H9 (cell line): Measurements from ENCODE around the gene SEZ6. TPM values are rescaled to one million over a fixed set of nuclear protein-coding genes. Genes with fewer than 3 reads are reported as not detected.

Experiments used
- DNase-seq: peaks from one replicate; pipeline ENCODE4 v3.0.0-alpha.2; 2017
- H2AFZ ChIP-seq: one replicate; pipeline ENCODE4 v1.6.1; 2013; ENCODE audit warnings: mild to moderate bottlenecking, low read length, control low read depth, moderate library complexity
- H2AK5ac ChIP-seq: 2 replicates; pipeline ENCODE4 v1.6.1; 2013; ENCODE audit warnings: low read length, control low read depth, mixed read lengths; ENCODE audit not compliant: insufficient read length
- H2BK120ac ChIP-seq: one replicate; pipeline ENCODE4 v1.6.1; 2013; ENCODE audit warnings: low read depth, mild to moderate bottlenecking, low read length, control low read depth, inconsistent platforms; ENCODE audit not compliant: poor library complexity, severe bottlenecking
- H2BK12ac ChIP-seq: 2 replicates; pipeline ENCODE4 v1.6.1; 2013; ENCODE audit warnings: low read length, control low read depth, mixed read lengths, low read depth; ENCODE audit not compliant: insufficient read length
- H2BK15ac ChIP-seq: 2 replicates; pipeline ENCODE4 v1.6.1; 2013; ENCODE audit warnings: low read depth, low read length, control low read depth
- H2BK20ac ChIP-seq: one replicate; pipeline ENCODE4 v1.6.1; 2013; ENCODE audit warnings: low read depth, mild to moderate bottlenecking, low read length, control low read depth, inconsistent platforms; ENCODE audit not compliant: poor library complexity, severe bottlenecking
- H2BK5ac ChIP-seq: 2 replicates; pipeline ENCODE4 v1.6.1; 2013; ENCODE audit warnings: low read length, control low read depth, mixed read lengths; ENCODE audit not compliant: insufficient read length
- H3K14ac ChIP-seq: 2 replicates; pipeline ENCODE4 v1.6.1; 2013; ENCODE audit warnings: low read length, control low read depth; ENCODE audit not compliant: insufficient read depth
- H3K18ac ChIP-seq: 2 replicates; pipeline ENCODE4 v1.6.1; 2013; ENCODE audit warnings: low read depth, mild to moderate bottlenecking, mixed read lengths, low read length, control low read depth; ENCODE audit not compliant: insufficient read length
- H3K23ac ChIP-seq: 2 replicates; pipeline ENCODE4 v1.6.1; 2013; ENCODE audit warnings: low read length, control low read depth, mixed read lengths, low read depth; ENCODE audit not compliant: insufficient read length
- H3K23me2 ChIP-seq: 2 replicates; pipeline ENCODE4 v1.6.1; 2013; ENCODE audit warnings: low read depth, mild to moderate bottlenecking, mixed read lengths, low read length, control low read depth; ENCODE audit not compliant: insufficient read length, poor library complexity, severe bottlenecking
- H3K27ac ChIP-seq: 2 replicates; pipeline ENCODE4 v1.5.1; 2013; ENCODE audit warnings: low read length, control low read depth, mixed read lengths, low read depth; ENCODE audit not compliant: insufficient read length
- H3K27me3 ChIP-seq: 2 replicates; pipeline ENCODE4 v1.6.1; 2013; ENCODE audit warnings: low read length, control low read depth, inconsistent platforms; ENCODE audit not compliant: insufficient read depth
- H3K4ac ChIP-seq: 2 replicates; pipeline ENCODE4 v1.6.1; 2013; ENCODE audit warnings: low read depth, mild to moderate bottlenecking, control low read depth, inconsistent platforms, low read length, moderate library complexity
- H3K4me1 ChIP-seq: 2 replicates; pipeline ENCODE4 v1.6.1; 2013; ENCODE audit warnings: low read length, control low read depth, inconsistent platforms; ENCODE audit not compliant: insufficient read depth
- H3K4me2 ChIP-seq: 2 replicates; pipeline ENCODE4 v1.6.1; 2013; ENCODE audit warnings: low read length, control low read depth, mixed read lengths; ENCODE audit not compliant: insufficient read length, insufficient read depth
- H3K56ac ChIP-seq: 2 replicates; pipeline ENCODE4 v1.6.1; 2013; ENCODE audit warnings: low read depth, mild to moderate bottlenecking, mixed read lengths, low read length, control low read depth; ENCODE audit not compliant: insufficient read length
- H3K79me1 ChIP-seq: 2 replicates; pipeline ENCODE4 v1.6.1; 2013; ENCODE audit warnings: low read depth, mild to moderate bottlenecking, moderate library complexity, low read length, control low read depth, inconsistent platforms; ENCODE audit not compliant: insufficient read depth, poor library complexity, severe bottlenecking
- H3K79me2 ChIP-seq: 2 replicates; pipeline ENCODE4 v1.6.1; 2013; ENCODE audit warnings: low read length, control low read depth, inconsistent platforms; ENCODE audit not compliant: insufficient read depth
- H3K9ac ChIP-seq: 2 replicates; pipeline ENCODE4 v1.6.1; 2013; ENCODE audit warnings: low read length, control low read depth, mixed read lengths; ENCODE audit not compliant: insufficient read length; ENCODE audit errors: extremely low read depth
- H3K9me3 ChIP-seq: one replicate; pipeline ENCODE4 v1.6.1; 2013; ENCODE audit warnings: low read depth, low read length, inconsistent platforms; ENCODE audit not compliant: control insufficient read depth
- H3T11ph ChIP-seq: one replicate; pipeline ENCODE4 v1.6.1; 2013; ENCODE audit warnings: mild to moderate bottlenecking, low read length, control low read depth, inconsistent platforms
- H4K20me1 ChIP-seq: one replicate; pipeline ENCODE4 v1.6.1; 2013; ENCODE audit not compliant: control insufficient read depth, insufficient read length, insufficient read depth
- H4K5ac ChIP-seq: 2 replicates; pipeline ENCODE4 v1.6.1; 2013; ENCODE audit warnings: low read depth, mild to moderate bottlenecking, mixed read lengths, low read length, control low read depth; ENCODE audit not compliant: insufficient read length
- H4K8ac ChIP-seq: replicated peaks from 2 replicates; pipeline ENCODE4 v1.6.1; 2013; ENCODE audit warnings: low read length, control low read depth, mixed read lengths, low read depth; ENCODE audit not compliant: insufficient read length
- H4K91ac ChIP-seq: 2 replicates; pipeline ENCODE4 v1.6.1; 2013; ENCODE audit warnings: low read depth, mild to moderate bottlenecking, moderate library complexity, mixed read lengths, low read length, control low read depth; ENCODE audit not compliant: insufficient read length
- H3K27ac Mint-ChIP-seq, 3 experiments: 2 replicates in 2 of 3; 3 replicates in 1 of 3; pipeline ENCODE4 v1.8.0; 2020 to 2021; ENCODE audit warnings: mixed read lengths in 3 of 3, mild to moderate bottlenecking in 1 of 3, moderate library complexity in 1 of 3
- H3K27me3 Mint-ChIP-seq: 2 replicates; pipeline ENCODE4 v1.8.0; 2021; ENCODE audit warnings: low read depth, mild to moderate bottlenecking, moderate library complexity, mixed read lengths
- H3K36me3 Mint-ChIP-seq, 3 experiments: 2 replicates in 2 of 3; 3 replicates in 1 of 3; pipeline ENCODE4 v1.8.0; 2020 to 2021; ENCODE audit warnings: low read depth in 3 of 3, mixed read lengths in 3 of 3; ENCODE audit not compliant: insufficient read depth in 1 of 3
- H3K4me1 Mint-ChIP-seq, 2 experiments: 2 replicates each; pipeline ENCODE4 v1.8.0; 2020; ENCODE audit warnings: mixed read lengths in 2 of 2
- H3K4me3 Mint-ChIP-seq, 2 experiments: 2 replicates in 1 of 2; 3 replicates in 1 of 2; pipeline ENCODE4 v1.8.0; 2020 to 2021; ENCODE audit warnings: mild to moderate bottlenecking in 2 of 2, mixed read lengths in 2 of 2, moderate library complexity in 1 of 2
- H3K9me3 Mint-ChIP-seq, 2 experiments: 2 replicates in 1 of 2; 3 replicates in 1 of 2; pipeline ENCODE4 v1.8.0; 2020; ENCODE audit warnings: mild to moderate bottlenecking in 2 of 2, mixed read lengths in 2 of 2, moderate library complexity in 1 of 2
- WGBS: extraction: QIAGEN DNeasy Blood & Tissue Kit; methylation state at CpG from one replicate; pipeline ENCODE4 v1.1.7; 2013; ENCODE audit warnings: missing lambda C conversion rate, low lambda C conversion rate, mixed read lengths; ENCODE audit not compliant: insufficient read length; ENCODE audit errors: extremely low coverage; 5-methylcytosine and 5-hydroxymethylcytosine counted together
- total RNA-seq: library from RNA; stranded (reverse); gene quantifications from 2 replicates; pipeline ENCODE4 v1.2.1, GENCODE V29; 2021
- TF ChIP-seq, protein P1 (sequence below): fragments of 200-600 bp; sonication (generic); conservative IDR thresholded peaks from 3 replicates; pipeline ENCODE4 v1.8.0; 2021; ENCODE audit warnings: antibody characterized with exemption, mild to moderate bottlenecking

The SEZ6 gene
- total RNA-seq, 1 experiment from 2014 or later, result 1.8 TPM

DNA sequence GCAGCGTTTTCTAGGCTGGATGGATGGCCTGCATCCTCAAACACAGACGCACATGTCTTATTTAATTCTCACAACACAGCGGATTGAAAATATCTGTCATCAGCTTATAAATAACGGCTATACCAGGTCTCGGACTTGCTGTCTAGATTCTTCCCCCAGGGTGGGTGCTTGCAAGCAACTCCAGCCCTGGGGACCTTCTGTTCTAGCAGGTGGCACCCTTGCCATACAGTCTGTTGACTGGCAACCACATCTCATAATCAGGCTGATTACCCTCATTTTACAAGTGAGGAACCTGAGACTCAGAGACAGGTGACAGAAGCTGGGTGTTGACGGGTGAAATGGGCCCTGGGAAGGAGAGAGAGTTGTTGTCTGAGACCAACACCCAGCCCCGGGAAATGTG is 16.2 kb upstream of the SEZ6 start:
- DNase-seq, result no peak
- no peak overlapping the region for H2AFZ ChIP-seq
- no peaks in the 10 kb centered on the region for H3K27me3 ChIP-seq
- H2AK5ac ChIP-seq, result no peak overlapping the region
- no peak overlapping the region for H2BK12ac ChIP-seq
- Mint-ChIP-seq H3K4me3 (no peak overlapping the region), H3K36me3 (no peaks in the 10 kb centered on the region), H3K4me1 (peaks cover 55 to 59% of the 10 kb centered on the region in 2 experiments), H3K9me3 (no peaks in the 10 kb centered on the region), H3K27ac (no peak overlapping the region), H3K27me3 (peaks cover 13% of the 10 kb centered on the region)
- H3T11ph ChIP-seq, result no peak overlapping the region
- no CpG with 5 or more reads among the region's 7 CpGs for WGBS
- H2BK120ac ChIP-seq, result no peak overlapping the region
- H3K4me2 ChIP-seq, result no peak overlapping the region
- H4K91ac ChIP-seq, result no peak overlapping the region
- TF ChIP-seq, protein P1, sequence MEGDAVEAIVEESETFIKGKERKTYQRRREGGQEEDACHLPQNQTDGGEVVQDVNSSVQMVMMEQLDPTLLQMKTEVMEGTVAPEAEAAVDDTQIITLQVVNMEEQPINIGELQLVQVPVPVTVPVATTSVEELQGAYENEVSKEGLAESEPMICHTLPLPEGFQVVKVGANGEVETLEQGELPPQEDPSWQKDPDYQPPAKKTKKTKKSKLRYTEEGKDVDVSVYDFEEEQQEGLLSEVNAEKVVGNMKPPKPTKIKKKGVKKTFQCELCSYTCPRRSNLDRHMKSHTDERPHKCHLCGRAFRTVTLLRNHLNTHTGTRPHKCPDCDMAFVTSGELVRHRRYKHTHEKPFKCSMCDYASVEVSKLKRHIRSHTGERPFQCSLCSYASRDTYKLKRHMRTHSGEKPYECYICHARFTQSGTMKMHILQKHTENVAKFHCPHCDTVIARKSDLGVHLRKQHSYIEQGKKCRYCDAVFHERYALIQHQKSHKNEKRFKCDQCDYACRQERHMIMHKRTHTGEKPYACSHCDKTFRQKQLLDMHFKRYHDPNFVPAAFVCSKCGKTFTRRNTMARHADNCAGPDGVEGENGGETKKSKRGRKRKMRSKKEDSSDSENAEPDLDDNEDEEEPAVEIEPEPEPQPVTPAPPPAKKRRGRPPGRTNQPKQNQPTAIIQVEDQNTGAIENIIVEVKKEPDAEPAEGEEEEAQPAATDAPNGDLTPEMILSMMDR, result no peak
- no peaks in the 10 kb centered on the region for H3K9me3 ChIP-seq
- no peak overlapping the region for H3K23ac ChIP-seq
- no peak overlapping the region for H3K56ac ChIP-seq
- no peak overlapping the region for H3K14ac ChIP-seq
- H3K27ac ChIP-seq, result no peak overlapping the region
- no peaks in the 10 kb centered on the region for H3K79me1 ChIP-seq
- no peak overlapping the region for H3K9ac ChIP-seq
- H2BK5ac ChIP-seq, result no peak overlapping the region
- no peak overlapping the region for H4K5ac ChIP-seq
- H3K79me2 ChIP-seq, result no peaks in the 10 kb centered on the region
- no peaks in the 10 kb centered on the region for H4K20me1 ChIP-seq
- no peak overlapping the region for H2BK20ac ChIP-seq
- H3K4ac ChIP-seq, result no peak overlapping the region
- no peaks in the 10 kb centered on the region for H3K23me2 ChIP-seq
- no peak overlapping the region for H3K18ac ChIP-seq
- no peak overlapping the region for H4K8ac ChIP-seq
- H2BK15ac ChIP-seq, result no peak overlapping the region
- peaks cover 27% of the 10 kb centered on the region for H3K4me1 ChIP-seq
